ENCODE results near the gene LDHAL6B.
"Not testable (repeated sequence)": the region's sequence is repeated elsewhere in the genome, so short reads cannot be mapped to it uniquely, and the experiment has no call there.

Gene LDHAL6B

DNA sequence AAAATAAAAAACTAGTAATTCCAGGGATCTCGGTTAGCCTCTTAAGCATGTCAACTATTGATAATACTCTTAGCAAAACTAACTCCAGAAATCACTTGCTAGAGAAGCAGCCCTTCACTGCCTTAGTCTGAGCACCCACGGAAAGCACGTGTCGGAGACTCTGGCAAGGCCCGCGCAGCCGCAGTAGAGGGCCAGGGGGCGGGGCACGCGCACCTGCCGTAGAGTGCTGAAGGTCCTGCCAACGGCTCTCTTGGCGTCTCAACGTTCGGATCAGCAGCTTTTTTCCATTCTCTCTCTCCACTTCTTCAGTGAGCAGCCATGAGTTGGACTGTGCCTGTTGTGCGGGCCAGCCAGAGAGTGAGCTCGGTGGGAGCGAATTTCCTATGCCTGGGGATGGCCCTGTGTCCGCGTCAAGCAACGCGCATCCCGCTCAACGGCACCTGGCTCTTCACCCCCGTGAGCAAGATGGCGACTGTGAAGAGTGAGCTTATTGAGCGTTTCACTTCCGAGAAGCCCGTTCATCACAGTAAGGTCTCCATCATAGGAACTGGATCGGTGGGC lies at the start of gene LDHAL6B:
LDHAL6B (plus strand) TSS at position 221 of the 561 bp plus-strand sequence; CDS start at position 319, 98 bp downstream.
- DNase-seq = no peak

DNA sequence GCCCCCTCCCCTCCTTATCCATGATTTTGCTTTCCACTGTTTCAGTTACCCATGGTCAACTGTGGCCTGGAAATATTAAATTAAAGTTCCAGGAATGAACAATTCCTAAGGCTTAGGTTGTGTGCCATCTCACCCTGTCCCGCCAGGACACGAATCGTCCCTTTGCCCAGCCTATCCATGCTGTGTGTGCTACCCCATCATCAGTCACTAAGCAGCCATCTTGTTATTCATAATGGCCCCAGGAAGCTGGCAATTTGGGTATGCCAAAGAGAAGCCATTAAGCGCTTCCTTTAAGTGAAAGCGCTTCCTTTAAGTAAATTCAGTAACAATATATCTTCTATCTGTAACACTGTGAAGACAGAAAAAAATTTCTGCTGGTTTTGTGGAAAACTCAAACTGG lies 49.2 kb upstream of the LDHAL6B start:
- DNase-seq = no peak

DNA sequence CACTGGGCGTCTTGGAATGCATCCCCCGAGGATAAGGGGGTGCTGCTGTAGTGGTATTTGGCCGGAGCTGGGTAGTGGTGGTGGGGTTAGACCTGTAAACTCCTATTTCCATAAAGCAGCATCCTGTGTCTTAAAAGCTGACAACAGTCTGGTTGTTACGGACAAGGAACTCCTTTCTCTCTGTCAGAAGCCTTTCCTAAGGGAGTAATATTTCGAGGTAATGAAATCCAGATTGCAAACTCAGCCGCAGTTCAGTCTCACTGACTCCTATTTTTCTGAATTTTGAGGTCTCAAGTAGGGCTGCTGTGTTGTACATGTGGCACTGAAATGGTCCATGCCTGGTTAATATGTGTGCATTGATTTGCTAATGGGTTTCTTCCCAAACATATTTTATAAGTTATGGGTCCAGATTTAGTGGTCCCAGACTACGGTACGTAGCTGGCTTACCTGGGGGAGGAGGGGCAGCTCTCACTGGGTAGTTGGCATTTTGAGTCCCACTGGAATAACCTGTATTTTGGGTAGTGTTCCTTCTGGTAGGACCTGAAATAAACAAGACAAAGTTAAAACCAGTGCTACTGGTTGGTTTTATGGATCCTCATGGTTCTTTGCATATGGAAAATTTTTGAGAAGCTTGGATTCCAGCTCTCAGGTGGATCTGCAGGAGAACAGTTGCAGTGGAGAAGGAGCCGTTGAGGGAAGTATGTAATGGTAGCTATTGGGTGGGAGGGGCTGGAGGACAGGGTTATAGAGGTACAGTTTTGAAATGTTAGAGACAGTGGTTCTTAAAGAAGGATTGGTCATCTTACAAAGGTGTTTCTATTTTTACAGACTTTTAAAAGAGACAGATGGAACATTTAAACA lies 48.6 kb upstream of the LDHAL6B start:
- no peak for DNase-seq

DNA sequence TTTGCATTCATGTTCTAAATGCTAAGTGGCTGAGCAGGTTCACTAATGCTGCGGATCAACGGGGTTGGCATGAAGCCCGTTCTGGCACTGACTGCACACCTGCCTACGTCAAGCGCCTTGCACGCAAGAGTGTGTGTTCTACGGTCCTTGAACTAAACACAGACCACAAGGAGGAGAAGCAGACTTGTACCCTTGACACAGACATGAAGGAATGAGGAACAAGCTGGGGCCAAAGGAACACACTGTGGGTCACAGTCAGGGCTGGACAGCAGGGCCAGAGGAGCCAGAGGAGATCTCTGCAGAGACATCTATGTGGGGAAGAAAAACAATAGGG lies 48.0 kb upstream of the LDHAL6B start:
- DNase-seq = no peak

GRCh38 chr15:59159210-59159609 lies 47.4 kb upstream of the LDHAL6B start:
- no peak for DNase-seq

DNA sequence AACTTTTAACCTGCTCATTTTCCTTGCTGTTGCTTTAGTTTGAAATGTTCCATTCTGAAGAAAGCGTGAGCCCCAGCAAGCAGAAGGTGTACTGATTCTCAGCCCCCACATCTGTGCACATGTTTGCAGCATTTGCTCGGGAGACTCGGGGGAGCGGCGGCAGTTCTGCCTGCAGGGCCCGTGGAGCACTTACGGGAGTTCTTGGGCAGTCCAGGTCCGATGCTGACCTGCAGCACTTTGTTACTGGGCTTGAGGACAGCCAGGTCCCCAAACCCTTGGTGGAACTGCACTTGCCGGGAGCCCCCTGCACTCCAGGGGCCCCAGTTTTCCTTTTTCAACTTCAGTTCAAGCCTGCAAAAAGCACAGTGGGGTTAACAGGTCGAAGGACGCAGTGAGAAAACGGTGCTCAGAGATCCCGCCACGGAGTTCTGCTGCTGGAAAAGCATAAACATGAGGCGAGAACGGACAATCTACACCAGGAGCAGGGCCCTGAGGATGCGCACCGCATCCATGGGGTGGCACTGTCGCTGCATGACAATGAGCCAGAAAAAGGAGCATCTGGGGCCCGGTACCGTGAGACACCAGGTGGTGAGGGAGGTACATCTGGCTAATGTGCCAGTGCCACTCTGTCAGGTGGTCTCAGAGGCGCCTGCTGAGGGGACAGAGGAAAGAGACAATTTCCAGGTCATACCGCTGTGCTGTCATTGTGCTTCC lies 45.6 kb upstream of the LDHAL6B start:
- no peak for DNase-seq

GRCh38 chr15:59162080-59162479 lies 44.6 kb upstream of the LDHAL6B start:
- not testable (repeated sequence) for DNase-seq

- DNase-seq = no peak
Observed at GRCh38 chr15:59165726-59166125, 40.9 kb upstream of the LDHAL6B start.

DNA sequence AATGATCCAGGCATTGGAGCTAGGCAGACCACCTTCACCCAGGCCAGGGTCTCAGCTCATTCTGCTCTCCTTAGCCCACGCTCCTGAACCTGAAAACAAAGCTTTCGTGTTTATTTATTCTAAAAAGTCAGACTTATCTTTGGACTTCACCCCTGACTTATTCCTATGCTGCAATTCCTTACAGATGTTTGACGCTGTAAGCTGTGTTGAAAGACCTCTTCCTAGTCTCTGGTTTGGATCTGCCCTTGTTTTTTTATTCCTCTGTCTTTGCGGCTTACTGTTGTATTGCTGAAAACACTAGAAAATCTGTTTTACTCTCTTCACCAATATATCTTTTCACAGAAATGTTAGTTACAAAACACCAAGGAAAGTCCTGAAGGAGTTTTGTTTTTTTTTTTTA lies 40.5 kb upstream of the LDHAL6B start:
- no peak for DNase-seq

DNA sequence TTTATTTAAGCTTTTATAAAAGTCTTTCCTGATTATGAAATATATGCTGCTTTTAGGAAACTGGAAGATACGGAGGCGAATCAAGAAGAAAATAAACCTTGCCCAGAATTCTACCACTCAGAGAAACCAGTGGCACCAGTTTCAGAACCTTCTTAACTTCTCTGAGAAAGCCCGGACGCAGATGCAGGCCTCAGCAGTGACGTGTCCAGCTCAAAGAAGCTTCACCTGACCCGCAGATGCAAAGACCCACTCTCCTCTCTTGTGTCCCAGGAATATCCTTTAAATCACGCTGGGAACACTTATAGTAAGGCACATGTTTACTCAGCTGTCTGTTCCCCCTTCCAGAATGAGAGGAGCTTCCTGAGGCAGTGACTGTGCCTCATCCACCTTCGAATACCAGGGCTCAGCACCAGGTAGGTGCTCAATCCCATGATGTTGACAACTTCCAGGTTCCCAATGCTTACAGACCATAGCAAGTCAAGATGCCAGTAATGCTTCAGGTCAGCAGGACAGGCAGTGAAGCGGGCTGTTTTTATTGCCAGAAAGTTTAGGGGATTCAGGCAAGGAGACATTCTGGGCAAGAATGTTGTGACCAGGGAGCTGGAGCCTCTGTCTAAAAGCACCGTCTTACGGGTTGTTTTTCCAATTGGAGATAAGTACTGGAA lies 39.9 kb upstream of the LDHAL6B start:
- DNase-seq = no peak

DNA sequence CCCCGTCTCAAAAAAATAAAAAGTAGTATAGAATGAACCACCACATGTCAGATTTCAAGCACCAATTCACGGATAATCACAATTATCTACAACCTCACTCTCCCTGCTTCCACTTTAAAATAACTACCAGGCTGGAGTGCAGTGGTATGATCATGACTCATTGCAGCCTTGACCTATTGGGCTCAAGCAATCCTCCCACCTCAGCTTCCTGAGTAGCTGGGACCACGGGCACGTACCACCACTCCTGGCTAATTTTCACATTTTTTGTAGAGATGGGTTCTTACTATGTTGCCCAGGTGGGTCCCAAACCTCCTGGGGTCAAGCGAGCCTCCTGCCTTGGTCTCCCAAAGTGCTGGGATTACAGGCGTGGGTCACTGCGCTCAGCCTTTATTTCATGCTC lies 38.1 kb upstream of the LDHAL6B start:
- no peak for DNase-seq

GRCh38 chr15:59169251-59169708 lies 37.4 kb upstream of the LDHAL6B start:
- no peak for DNase-seq

- no peak for DNase-seq
Observed at GRCh38 chr15:59170295-59171066, 36.2 kb upstream of the LDHAL6B start.

- no peak for DNase-seq
Observed at GRCh38 chr15:59171067-59171397, 35.6 kb upstream of the LDHAL6B start.

GRCh38 chr15:59172289-59172901 lies 34.2 kb upstream of the LDHAL6B start:
- no peak for DNase-seq

DNA sequence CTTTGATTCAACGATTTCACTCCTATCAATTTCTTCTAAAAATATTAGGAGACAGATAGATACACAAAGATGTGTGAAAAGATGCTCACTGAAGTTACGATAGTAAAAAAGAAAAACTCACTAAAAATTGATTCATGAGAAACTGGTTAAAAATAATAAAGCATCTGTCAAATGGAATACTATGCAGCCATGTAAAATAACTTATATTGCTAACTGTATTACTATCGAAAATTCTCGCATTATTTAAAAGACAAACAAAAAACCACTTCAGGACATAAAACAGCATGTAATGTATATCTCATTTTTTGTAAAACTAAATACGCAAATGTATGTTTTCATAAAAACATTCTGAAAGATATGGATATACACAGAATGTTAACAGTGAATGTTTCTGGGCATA lies 33.4 kb upstream of the LDHAL6B start:
- DNase-seq = no peak

DNA sequence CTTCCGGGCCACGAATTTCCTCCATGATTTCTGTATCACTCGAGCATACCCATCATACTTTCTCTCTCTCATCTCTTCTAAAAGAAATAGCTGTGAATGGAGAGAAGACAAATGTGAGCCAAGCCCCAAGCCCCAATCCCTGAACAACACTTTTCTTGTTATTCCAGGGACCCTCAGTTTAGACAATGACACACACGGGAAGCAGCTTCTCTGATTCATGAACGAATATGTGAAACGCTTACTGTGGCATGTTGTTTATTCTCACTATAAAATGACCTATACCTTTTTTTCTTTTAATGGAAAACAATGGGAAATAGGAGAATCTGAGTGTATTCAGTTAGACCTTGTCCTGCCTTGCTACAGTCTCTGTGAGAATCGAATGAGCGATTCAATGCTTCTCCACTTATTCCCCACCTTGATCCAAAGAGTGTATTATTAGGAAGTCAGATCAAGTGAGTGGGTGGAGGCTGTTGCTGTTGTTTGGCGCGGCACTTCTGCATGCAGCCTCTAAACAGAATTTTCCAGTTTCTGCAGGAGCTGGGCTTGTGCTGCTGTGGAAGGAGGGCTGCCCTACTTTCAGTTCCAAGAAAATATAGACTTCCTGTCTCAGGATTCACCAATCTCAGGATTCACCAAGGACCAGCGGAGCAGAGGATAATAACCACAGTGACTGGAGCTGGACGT lies 32.4 kb upstream of the LDHAL6B start:
- DNase-seq = no peak

GRCh38 chr15:59174835-59175831 lies 31.5 kb upstream of the LDHAL6B start:
- DNase-seq = no peak

DNA sequence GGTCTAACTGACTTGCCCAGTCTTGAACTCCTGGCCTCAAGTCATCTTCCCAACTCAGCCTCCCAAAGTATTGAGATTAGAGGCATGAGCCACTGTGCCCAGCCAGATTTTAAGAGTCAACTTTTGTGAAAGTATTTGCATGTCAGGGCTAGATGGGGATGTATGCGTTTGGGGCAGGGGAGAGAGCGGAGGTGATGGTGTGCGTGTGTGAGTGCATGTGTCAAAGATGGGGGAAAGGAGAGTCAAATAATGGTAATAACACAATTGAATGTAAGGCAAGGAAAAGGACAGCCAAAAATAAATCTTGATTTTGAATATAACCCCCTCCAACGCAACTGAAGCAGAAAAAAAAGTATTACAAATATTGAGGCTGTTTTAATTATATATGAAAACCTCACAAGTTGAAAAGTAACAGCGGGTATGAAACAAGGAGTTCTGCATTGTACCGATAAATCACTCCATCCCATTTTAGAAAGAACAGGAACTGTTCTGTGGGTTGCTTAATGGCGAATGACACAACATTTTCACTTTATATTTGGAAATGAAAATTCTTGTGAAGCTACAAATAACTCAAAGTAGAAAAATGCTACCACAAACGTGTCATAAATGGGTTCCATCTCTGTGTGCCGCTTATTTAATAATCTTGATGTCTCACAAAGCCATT lies 29.9 kb upstream of the LDHAL6B start:
- no peak for DNase-seq

GRCh38 chr15:59177317-59177660 lies 29.4 kb upstream of the LDHAL6B start:
- no peak for DNase-seq
